ENCODE data around the gene DPH7. TPM values are rescaled to one million over a fixed set of nuclear protein-coding genes. Genes with fewer than 3 reads are reported as not detected.

DPH7 gene
- total RNA-seq, 1 donor from 2014 or later = 28.4 TPM

DNA sequence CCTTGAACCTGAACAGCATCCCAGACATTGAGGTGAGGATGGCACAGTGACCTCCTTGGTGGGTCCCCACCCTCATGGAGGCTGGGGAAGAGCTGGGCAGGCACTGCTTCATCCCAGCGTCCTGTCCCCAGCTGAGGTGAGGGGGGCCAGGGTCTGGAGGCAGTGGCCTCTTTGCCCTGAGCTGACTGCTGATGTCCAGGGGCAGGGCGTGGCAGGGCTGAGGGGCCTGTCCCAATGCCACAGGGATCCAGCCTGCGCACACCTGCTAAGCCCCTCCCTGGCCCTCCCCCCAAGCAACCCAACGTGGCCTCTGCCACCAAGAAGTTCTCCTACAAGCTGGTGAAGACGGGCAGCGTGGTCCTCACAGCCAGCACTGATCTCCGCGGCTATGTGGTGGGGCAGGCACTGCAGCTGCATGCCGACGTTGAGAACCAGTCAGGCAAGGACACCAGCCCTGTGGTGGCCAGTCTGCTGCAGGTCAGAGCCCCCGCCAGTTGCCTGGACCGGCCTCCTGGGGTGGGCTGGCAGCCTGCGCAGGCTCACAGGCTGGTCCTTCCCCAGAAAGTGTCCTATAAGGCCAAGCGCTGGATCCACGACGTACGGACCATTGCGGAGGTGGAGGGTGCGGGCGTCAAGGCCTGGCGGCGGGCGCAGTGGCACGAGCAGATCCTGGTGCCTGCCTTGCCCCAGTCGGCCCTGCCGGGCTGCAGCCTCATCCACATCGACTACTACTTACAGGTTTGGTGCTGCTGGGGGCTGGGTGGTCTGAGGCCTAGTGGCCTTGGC, 35.2 kb upstream of the DPH7 start:
- intact Hi-C loops (cut with DNase I) = no loop called here
- Histone ChIP-seq H3K36me3 (peaks cover 43% of the 10 kb centered on the region), H3K27ac (peak overlapping the region; percentile 91), H3K9me3 (no peaks in the 10 kb centered on the region), H3K4me3 (no peak overlapping the region), H3K4me1 (peaks cover 49% of the 10 kb centered on the region), H3K27me3 (ENCODE audit: low read depth) (no peaks in the 10 kb centered on the region)
- DNase-seq = no peak
- ATAC-seq = no peak
- no peak for TF ChIP-seq CTCF (IDR thresholded peaks at IDR 0.05)

DNA sequence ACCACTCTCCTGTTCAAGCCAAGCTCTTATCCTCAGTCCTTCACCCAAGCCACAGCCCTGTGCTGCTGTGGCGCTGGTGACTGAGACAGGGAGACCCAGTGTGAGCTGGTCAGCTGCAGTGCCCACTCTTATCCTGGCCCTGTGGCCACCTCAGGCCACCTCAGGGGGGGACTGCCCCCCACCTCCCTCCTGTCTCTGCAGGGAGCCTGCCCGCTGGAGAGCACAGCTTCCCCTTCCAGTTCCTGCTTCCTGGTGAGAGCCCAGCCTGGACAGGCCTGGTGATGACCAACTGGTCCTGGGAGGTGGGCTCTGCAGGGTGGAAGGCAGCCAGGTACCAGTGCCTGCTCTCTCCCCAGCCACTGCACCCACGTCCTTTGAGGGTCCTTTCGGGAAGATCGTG, 34.5 kb upstream of the DPH7 start:
- ATAC-seq (no peak), DNase-seq (no peak)
- H3K27me3 ChIP-seq (ENCODE audit: low read depth) = no peaks in the 10 kb centered on the region
- no peaks in the 10 kb centered on the region for H3K9me3 ChIP-seq
- peaks cover 55% of the 10 kb centered on the region for H3K4me1 ChIP-seq
- no peak overlapping the region for H3K4me3 ChIP-seq
- peaks cover 43% of the 10 kb centered on the region for H3K36me3 ChIP-seq
- TF ChIP-seq CTCF (IDR thresholded peaks at IDR 0.05) = no peak
- intact Hi-C loops (cut with DNase I) = no loop called here
- peak overlapping the region; percentile 91 for H3K27ac ChIP-seq

GRCh38 chr9:137612741-137613142, 34.0 kb upstream of the DPH7 start:
- no peak for TF ChIP-seq CTCF (IDR thresholded peaks at IDR 0.05)
- Histone ChIP-seq H3K36me3 (peaks cover 43% of the 10 kb centered on the region), H3K4me3 (no peak overlapping the region), H3K27ac (peak overlapping the region; percentile 91), H3K27me3 (ENCODE audit: low read depth) (no peaks in the 10 kb centered on the region), H3K4me1 (peaks cover 56% of the 10 kb centered on the region), H3K9me3 (no peaks in the 10 kb centered on the region)
- intact Hi-C loops (cut with DNase I) = no loop called here
- no peak for DNase-seq
- ATAC-seq = peak in 1 of 2 donors; percentile 1

- H3K27me3 ChIP-seq (ENCODE audit: low read depth) = no peaks in the 10 kb centered on the region
- no peaks in the 10 kb centered on the region for H3K9me3 ChIP-seq
- H3K36me3 ChIP-seq = peaks cover 39% of the 10 kb centered on the region
- intact Hi-C loops (cut with DNase I) = no loop called here
- peak overlapping the region; percentile 91 for H3K27ac ChIP-seq
- peak overlapping the region; percentile 16 for H3K4me3 ChIP-seq
- ATAC-seq = peak; percentile 93 to 95
- no peak for TF ChIP-seq CTCF (IDR thresholded peaks at IDR 0.05)
- peaks cover 57% of the 10 kb centered on the region for H3K4me1 ChIP-seq
- DNase-seq = peak; percentile 94
Observed at GRCh38 chr9:137611623-137612609, 33.2 kb upstream of the DPH7 start.

DNA sequence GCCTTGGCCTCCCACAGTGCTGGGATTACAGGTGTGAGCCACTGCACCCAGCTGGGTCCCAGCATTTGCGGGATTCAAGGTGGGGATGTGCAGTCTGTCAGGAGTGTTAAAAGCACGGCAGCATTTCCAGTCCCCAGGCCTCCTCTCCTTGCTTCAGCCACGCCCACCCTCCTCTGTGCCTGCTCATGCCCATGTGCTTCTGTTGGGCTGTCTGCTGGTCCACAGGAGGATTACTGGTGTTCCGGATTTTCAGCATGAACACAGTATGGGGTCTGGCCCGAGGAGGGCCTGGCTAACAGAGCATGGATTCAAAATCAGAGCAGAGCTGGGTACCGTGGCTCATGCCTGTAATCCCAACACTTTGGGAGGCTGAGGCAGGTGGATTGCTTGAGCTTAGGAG, 32.2 kb upstream of the DPH7 start:
- no peak for ATAC-seq
- peak overlapping the region; percentile 16 for H3K4me3 ChIP-seq
- H3K27me3 ChIP-seq (ENCODE audit: low read depth) = no peaks in the 10 kb centered on the region
- no peak for TF ChIP-seq CTCF (IDR thresholded peaks at IDR 0.05)
- DNase-seq = no peak
- intact Hi-C loops (cut with DNase I) = no loop called here
- peaks cover 64% of the 10 kb centered on the region for H3K4me1 ChIP-seq
- H3K27ac ChIP-seq = peak overlapping the region; percentile 91
- peaks cover 30% of the 10 kb centered on the region for H3K36me3 ChIP-seq
- H3K9me3 ChIP-seq = no peaks in the 10 kb centered on the region
